Measurements from ENCODE around the gene INO80C.

INO80C gene

DNA sequence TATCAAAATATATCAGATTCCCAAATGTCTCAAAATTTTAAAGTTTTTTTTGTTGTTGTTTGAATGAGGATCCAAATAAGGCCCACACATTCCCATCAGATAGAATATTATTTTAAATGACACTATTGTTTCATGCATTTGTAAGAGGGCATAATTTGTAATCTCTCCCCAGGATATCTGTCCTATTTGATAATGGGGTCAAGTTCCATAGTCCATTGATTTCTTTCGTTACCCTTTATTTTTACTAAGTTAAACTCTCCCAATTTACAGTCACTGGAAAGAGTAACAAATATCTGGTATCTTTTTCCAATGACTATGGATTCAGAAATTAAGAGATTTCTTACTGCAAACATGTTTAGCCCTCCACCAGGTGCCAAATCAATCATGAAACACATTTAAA is 32.4 kb downstream of the INO80C start:
- DNase-seq (ENCODE audit: low read depth), result no peak
- TF ChIP-seq, protein P1, sequence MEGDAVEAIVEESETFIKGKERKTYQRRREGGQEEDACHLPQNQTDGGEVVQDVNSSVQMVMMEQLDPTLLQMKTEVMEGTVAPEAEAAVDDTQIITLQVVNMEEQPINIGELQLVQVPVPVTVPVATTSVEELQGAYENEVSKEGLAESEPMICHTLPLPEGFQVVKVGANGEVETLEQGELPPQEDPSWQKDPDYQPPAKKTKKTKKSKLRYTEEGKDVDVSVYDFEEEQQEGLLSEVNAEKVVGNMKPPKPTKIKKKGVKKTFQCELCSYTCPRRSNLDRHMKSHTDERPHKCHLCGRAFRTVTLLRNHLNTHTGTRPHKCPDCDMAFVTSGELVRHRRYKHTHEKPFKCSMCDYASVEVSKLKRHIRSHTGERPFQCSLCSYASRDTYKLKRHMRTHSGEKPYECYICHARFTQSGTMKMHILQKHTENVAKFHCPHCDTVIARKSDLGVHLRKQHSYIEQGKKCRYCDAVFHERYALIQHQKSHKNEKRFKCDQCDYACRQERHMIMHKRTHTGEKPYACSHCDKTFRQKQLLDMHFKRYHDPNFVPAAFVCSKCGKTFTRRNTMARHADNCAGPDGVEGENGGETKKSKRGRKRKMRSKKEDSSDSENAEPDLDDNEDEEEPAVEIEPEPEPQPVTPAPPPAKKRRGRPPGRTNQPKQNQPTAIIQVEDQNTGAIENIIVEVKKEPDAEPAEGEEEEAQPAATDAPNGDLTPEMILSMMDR (IDR thresholded peaks at IDR 0.05; ENCODE audit: low read depth, low read length, missing control alignments), result no peak
- in situ Hi-C loops (cut with HindIII; ENCODE audit: low sequenced_read_pairs), result no loop called here
- H3K4me3 ChIP-seq (ENCODE audit: low read depth, low read length), result no peak overlapping the region

- H3K4me3 ChIP-seq (ENCODE audit: low read depth, low read length), result no peak overlapping the region
- DNase-seq (ENCODE audit: low read depth), result no peak
- TF ChIP-seq, protein P1 (IDR thresholded peaks at IDR 0.05; ENCODE audit: low read depth, low read length, missing control alignments), result no peak
- in situ Hi-C loops (cut with HindIII; ENCODE audit: low sequenced_read_pairs), result no loop called here
These were observed 32.9 kb downstream of the INO80C start for GRCh38 chr18:35464831-35465279.

- in situ Hi-C loops (cut with HindIII; ENCODE audit: low sequenced_read_pairs), result no loop called here
These were observed 33.9 kb downstream of the INO80C start for GRCh38 chr18:35463827-35464226.

GRCh38 chr18:35463050-35463449 is 34.7 kb downstream of the INO80C start:
- DNase-seq (ENCODE audit: low read depth), result no peak
- TF ChIP-seq, protein P1 (IDR thresholded peaks at IDR 0.05; ENCODE audit: low read depth, low read length, missing control alignments), result no peak
- in situ Hi-C loops (cut with HindIII; ENCODE audit: low sequenced_read_pairs), result no loop called here
- H3K4me3 ChIP-seq (ENCODE audit: low read depth, low read length), result no peak overlapping the region

More at GRCh38 chr18:35463827-35464226, 33.9 kb downstream of the INO80C start:
- no peak overlapping the region for H3K4me3 ChIP-seq (ENCODE audit: low read depth, low read length)
- DNase-seq (ENCODE audit: low read depth), result no peak
- TF ChIP-seq, protein P1 (IDR thresholded peaks at IDR 0.05; ENCODE audit: low read depth, low read length, missing control alignments), result no peak

- no peak overlapping the region for H3K4me3 ChIP-seq (ENCODE audit: low read depth, low read length)
- in situ Hi-C loops (cut with HindIII; ENCODE audit: low sequenced_read_pairs), result no loop called here
- TF ChIP-seq, protein P1 (IDR thresholded peaks at IDR 0.05; ENCODE audit: low read depth, low read length, missing control alignments), result no peak
- DNase-seq (ENCODE audit: low read depth), result no peak
These were observed 37.0 kb downstream of the INO80C start for GRCh38 chr18:35460736-35461161.

GRCh38 chr18:35459997-35460396 is 37.8 kb downstream of the INO80C start:
- H3K4me3 ChIP-seq (ENCODE audit: low read depth, low read length), result no peak overlapping the region
- DNase-seq (ENCODE audit: low read depth), result no peak
- TF ChIP-seq, protein P1 (IDR thresholded peaks at IDR 0.05; ENCODE audit: low read depth, low read length, missing control alignments), result no peak
- in situ Hi-C loops (cut with HindIII; ENCODE audit: low sequenced_read_pairs), result no loop called here

Measured in astrocyte of the cerebellum (primary cell).